HG02970 (cell line): ENCODE measurements around the gene SPRR3.

Source experiments
- ATAC-seq: cut with Tn5 transposase; IDR thresholded peaks from one replicate; pipeline ENCODE4 v1.9.1; 2021; ENCODE audit warnings: mild to moderate bottlenecking, moderate library complexity, moderate number of reproducible peaks; ENCODE audit not compliant: unreplicated experiment, low FRiP score

The SPRR3 gene, protein sequence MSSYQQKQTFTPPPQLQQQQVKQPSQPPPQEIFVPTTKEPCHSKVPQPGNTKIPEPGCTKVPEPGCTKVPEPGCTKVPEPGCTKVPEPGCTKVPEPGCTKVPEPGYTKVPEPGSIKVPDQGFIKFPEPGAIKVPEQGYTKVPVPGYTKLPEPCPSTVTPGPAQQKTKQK

GRCh38 chr1:153001382-153001781 lies at the start of gene SPRR3:
SPRR3 (plus strand) TSS chr1:153001749; CDS start chr1:153003021, 1,272 bp downstream.
- no peak for ATAC-seq

DNA sequence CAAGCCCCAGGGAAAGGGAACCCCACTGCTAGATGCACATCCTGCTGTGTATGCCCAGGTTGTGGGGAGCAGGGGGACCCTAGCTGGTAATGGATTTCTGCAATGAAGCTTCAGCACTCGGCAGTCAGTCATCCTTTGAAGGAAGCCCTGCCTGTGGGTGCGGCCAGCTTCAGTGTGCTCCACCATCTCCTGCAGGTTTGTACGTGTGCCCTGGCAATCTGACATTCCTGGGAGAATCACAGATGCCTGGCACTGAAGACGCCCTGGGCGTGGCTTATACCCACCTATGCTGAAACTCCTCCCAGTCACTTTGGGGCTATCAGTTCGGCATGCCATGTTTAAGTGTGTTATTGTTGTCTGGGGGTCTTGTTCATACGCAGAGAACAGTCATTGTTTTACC lies 47.8 kb upstream of the SPRR3 start:
- ATAC-seq = no peak

DNA sequence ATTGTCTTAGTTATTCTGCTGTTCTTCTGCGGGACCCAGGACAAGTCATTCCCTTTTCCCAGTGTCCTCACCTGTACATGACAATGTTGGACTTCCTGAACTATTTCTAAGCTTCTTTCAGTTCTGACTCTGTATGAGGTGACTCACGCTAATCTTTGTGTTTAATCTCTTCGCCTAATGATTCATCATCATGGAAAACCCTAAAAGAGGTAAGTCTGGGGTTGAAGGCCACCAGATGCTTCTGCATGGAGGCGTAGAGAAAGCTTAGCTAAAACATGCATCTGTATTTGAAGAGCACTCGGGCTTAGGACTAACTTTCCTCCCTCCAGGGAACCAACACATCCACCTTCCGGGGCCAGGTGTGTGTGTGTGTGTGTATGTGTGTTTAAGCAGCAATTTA lies 47.1 kb upstream of the SPRR3 start:
- ATAC-seq = no peak

DNA sequence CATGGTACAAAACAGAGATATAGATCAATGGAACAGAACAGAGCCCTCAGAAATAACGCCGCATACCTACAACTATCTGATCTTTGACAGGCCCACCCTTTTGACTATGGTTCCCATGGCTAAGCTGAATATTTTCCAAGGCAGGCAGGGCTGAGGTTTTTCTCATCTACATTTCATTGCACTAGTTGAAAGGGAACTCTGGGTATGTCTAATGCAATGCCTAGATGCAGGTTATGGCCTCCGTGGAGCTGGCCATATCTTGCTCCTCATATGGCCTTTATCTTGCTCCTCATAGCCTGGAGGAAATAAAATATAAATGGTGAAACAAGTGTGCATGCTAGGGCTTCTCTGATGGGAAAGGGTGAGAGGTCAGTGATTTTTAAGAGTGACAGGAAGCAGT lies 44.0 kb upstream of the SPRR3 start:
- ATAC-seq = no peak

GRCh38 chr1:152959273-152959672 lies 42.3 kb upstream of the SPRR3 start:
- no peak for ATAC-seq

DNA sequence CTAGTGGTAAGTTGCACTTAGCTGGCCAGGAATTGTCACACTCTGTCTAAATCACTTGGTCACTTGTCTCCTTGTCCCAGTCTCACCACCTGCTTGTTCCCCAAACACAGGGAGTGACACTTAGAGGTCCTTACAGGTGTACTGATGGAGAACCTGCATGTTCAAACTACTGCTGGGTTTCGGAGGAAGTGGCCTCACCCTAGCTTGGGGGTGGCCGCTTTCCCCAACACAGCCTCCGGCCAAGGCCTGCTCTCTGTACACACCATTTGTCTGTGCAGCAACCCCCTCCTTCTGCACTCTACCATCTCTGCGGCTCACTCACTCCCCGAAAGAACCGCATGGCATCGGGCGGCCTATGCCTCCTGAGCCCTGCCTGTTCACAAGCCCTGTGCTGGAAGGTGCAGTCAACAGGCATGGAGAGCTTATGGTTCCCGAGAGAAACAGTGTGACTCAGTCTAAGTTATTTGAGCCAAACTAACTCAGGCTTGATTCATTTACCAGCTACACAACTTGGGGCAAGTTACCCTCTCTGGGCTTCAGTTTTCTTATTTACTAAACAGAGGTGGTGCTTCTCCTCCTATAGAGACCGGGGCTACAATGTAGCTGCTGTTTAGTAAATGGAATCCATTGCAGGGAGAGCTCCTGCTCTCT lies 41.6 kb upstream of the SPRR3 start:
- no peak for ATAC-seq

GRCh38 chr1:152960452-152961044 lies 41.0 kb upstream of the SPRR3 start:
- ATAC-seq = no peak

DNA sequence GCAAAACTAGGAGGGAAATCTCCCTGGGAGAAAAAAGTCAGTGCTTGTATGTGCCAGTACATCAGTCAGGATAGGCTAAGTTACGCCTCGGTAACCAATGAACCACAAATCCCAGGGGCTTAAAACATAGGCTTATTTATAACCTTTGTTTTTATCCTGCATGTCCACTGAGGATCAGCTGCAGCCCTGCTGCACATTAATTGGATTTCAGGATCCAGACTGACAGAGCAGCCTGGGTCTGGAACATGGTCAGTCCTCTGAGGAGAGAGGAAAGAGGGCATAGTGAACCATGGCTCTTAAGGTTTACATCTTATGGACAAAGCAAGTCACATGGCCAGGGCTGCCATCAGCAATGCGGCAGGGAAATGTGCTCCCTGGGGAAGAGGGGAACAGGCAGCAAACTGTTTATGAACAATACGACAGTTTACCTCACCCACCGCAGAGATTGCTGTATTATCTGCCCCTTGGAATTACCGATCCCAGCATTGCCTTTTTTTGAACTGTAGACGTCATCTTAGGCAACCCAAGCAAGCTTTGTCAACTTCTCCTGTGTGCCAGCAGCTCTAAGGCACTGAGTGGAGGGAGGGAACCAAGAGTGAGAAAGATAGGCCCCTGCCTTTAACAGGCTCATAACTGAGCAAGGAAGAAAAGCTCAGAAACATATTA lies 40.2 kb upstream of the SPRR3 start:
- ATAC-seq = no peak

- ATAC-seq = no peak
Observed at GRCh38 chr1:152962876-152963415, 38.6 kb upstream of the SPRR3 start.

GRCh38 chr1:152964536-152964935 lies 37.0 kb upstream of the SPRR3 start:
- no peak for ATAC-seq

DNA sequence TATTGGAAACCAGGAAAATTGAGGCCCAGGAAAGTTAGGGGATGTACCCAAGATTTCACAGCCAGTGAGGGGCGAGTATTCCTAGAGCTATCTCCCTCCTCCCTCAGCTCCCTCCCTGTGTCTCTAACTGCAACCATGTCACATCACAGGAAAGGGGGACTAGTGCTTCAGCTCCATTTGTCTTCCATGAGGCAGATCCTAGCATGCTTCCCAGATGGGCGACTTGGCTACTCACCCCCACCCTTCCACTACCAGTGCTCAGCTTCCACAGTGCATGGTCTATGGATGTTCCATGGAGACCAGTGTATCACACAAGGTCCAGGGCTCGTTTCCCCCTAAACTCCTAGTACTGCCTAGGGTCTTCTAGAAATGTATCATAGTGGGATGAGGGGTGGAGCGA lies 35.7 kb upstream of the SPRR3 start:
- no peak for ATAC-seq

DNA sequence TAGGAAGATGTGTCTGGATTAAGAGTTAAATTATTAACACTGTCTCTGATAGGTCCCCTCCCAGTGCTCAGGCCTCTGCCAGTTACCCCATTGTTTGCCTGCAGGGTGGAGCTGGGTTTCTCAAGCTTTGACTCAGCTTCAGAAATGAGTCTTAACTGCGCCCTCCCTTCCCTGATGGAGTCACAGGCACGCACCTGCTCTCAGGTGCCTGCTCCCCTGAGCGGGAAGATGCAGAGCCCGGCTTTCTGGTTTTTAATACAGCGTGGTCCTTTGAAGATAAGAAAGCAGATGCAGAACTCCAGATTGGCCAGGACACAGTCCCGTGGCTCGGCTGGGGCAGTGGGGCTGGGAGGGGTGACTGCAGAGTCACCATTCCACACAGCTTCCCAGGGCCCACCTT lies 34.3 kb upstream of the SPRR3 start:
- no peak for ATAC-seq

GRCh38 chr1:152968248-152968647 lies 33.3 kb upstream of the SPRR3 start:
- ATAC-seq = peak; percentile 67

- no peak for ATAC-seq
Observed at GRCh38 chr1:152969036-152969435, 32.5 kb upstream of the SPRR3 start.

- ATAC-seq = no peak
Observed at GRCh38 chr1:152970495-152970894, 31.1 kb upstream of the SPRR3 start, which contains the start of gene SPRR4. SPRR4 (plus strand) TSS chr1:152970648; CDS start chr1:152971891, 1,243 bp downstream.

DNA sequence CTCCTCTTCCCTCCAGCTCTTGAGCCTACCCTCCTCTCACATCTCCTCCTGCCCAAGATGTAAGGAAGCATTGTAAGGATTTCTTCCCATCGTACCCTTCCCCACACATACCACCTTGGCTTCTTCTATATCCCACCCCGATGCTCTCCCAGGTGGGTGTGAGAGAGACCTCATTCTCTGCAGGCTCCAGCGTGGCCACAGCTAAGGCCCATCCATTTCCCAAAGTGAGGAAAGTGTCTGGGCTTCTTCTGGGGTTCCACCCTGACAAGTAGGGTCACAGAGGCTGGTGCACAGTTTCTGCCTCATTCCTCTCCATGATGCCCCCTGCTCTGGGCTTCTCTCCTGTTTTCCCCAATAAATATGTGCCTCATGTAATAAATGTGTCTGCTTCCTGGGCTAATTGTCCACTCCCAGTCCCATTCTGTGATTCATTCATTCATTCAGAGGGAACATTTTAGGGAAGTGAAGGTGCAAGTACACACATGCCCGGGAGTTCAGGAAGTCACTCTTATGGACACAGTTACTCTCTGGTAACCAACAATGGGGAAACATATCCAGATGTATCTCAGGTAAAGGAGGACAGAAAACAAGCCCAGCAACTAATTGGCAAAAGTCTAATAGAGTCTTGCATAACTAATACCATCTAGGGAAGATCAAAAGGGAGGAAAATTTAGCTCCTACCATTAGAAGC lies 29.2 kb upstream of the SPRR3 start:
- ATAC-seq = no peak

GRCh38 chr1:152976688-152977087 lies 24.9 kb upstream of the SPRR3 start:
- no peak for ATAC-seq

- no peak for ATAC-seq
Observed at GRCh38 chr1:152977614-152978013, 23.9 kb upstream of the SPRR3 start.

DNA sequence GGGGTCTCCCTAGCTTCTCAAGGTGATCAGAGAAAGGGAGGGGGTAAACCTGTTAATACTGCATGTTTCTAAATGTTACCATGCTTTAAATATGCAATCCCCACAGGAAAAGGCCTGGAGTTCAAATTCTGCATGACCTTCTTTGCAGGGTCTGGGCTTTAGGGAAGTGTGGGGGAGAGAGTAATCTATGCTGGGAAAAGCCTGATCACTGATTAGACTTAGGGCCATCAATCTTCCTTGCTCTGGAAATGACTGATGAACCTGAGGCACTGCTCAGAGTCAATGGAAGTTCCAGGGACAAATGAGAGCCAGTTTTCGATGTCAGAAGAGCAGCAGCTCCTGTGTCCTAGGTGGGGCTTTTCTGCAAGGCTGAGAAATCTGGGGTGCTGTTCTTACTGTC lies 20.9 kb upstream of the SPRR3 start:
- no peak for ATAC-seq

- no peak for ATAC-seq
Observed at GRCh38 chr1:152981146-152981871, 20.2 kb upstream of the SPRR3 start.
